ENCODE data around the gene PROX1.

Gene PROX1

GRCh38 chr1:213958346-213958745, 29.4 kb upstream of the PROX1 start:
- Histone ChIP-seq H3K4me2 (no peak overlapping the region), H3K9ac (no peak overlapping the region), H3K4me3 (no peak overlapping the region), H4K20me1 (no peaks in the 10 kb centered on the region), H3K9me3 (replicated peaks in 1 of 11) (no peaks in the 10 kb centered on the region), H3K36me3 (no peaks in the 10 kb centered on the region), H3K27ac (no peak overlapping the region), H3K27me3 (no peaks in the 10 kb centered on the region), H3K4me1 (no peaks in the 10 kb centered on the region)
- TF ChIP-seq Cebpa-rat (IDR thresholded peaks at IDR 0.05) = no peak

- Histone ChIP-seq H3K27ac (no peak overlapping the region), H3K9ac (no peak overlapping the region), H3K4me2 (no peak overlapping the region), H3K9me3 (replicated peaks in 1 of 11) (no peaks in the 10 kb centered on the region), H4K20me1 (no peaks in the 10 kb centered on the region), H3K27me3 (no peaks in the 10 kb centered on the region), H3K4me3 (no peak overlapping the region), H3K36me3 (no peaks in the 10 kb centered on the region), H3K4me1 (no peaks in the 10 kb centered on the region)
- TF ChIP-seq Cebpa-rat (IDR thresholded peaks at IDR 0.05) = no peak
Observed at GRCh38 chr1:213960963-213961362, 26.8 kb upstream of the PROX1 start.

GRCh38 chr1:213962508-213962907, 25.3 kb upstream of the PROX1 start:
- no peaks in the 10 kb centered on the region; a peak in 1 of 22 replicates for H3K27me3 ChIP-seq
- no peak overlapping the region for H3K4me3 ChIP-seq
- no peaks in the 10 kb centered on the region for H4K20me1 ChIP-seq
- H3K36me3 ChIP-seq = no peaks in the 10 kb centered on the region
- TF ChIP-seq Cebpa-rat (IDR thresholded peaks at IDR 0.05) = no peak
- H3K9me3 ChIP-seq (replicated peaks in 1 of 11) = no peaks in the 10 kb centered on the region
- H3K4me2 ChIP-seq = no peak overlapping the region
- no peak overlapping the region for H3K9ac ChIP-seq
- no peak overlapping the region for H3K27ac ChIP-seq
- H3K4me1 ChIP-seq = no peaks in the 10 kb centered on the region

GRCh38 chr1:213966122-213966521, 21.7 kb upstream of the PROX1 start:
- Histone ChIP-seq H4K20me1 (no peaks in the 10 kb centered on the region), H3K27ac (no peak overlapping the region), H3K4me2 (no peak overlapping the region), H3K9me3 (replicated peaks in 1 of 11) (no peaks in the 10 kb centered on the region), H3K4me3 (no peak overlapping the region), H3K36me3 (no peaks in the 10 kb centered on the region), H3K9ac (no peak overlapping the region), H3K4me1 (no peaks in the 10 kb centered on the region), H3K27me3 (peaks cover 0 to 31% (median 0%) of the 10 kb centered on the region in 11 experiments; a peak in 5 of 22 replicates)
- no peak for TF ChIP-seq Cebpa-rat (IDR thresholded peaks at IDR 0.05)

GRCh38 chr1:213968146-213968825, 19.5 kb upstream of the PROX1 start:
- Histone ChIP-seq H3K36me3 (no peaks in the 10 kb centered on the region), H3K4me1 (peaks cover 6 to 9% (median 8%) of the 10 kb centered on the region in 10 experiments), H3K9ac (no peak overlapping the region), H3K4me3 (no peak overlapping the region), H3K4me2 (no peak overlapping the region), H3K9me3 (replicated peaks in 1 of 11) (no peaks in the 10 kb centered on the region), H3K27ac (no peak overlapping the region), H4K20me1 (peaks cover 0 to 7% (median 0%) of the 10 kb centered on the region in 11 experiments; a peak in 2 of 22 replicates), H3K27me3 (peaks cover 0 to 53% (median 0%) of the 10 kb centered on the region in 11 experiments; a peak in 5 of 22 replicates)
- TF ChIP-seq Cebpa-rat (IDR thresholded peaks at IDR 0.05) = no peak

- Histone ChIP-seq H3K27me3 (peaks cover 0 to 70% (median 0%) of the 10 kb centered on the region in 11 experiments; a peak in 6 of 22 replicates), H3K36me3 (no peaks in the 10 kb centered on the region), H3K4me2 (no peak overlapping the region), H3K4me3 (no peak overlapping the region), H3K9me3 (replicated peaks in 1 of 11) (no peaks in the 10 kb centered on the region), H3K4me1 (peaks cover 9 to 13% (median 11%) of the 10 kb centered on the region in 10 experiments), H3K9ac (no peak overlapping the region), H3K27ac (no peak overlapping the region), H4K20me1 (peaks cover 0 to 11% (median 0%) of the 10 kb centered on the region in 11 experiments; a peak in 2 of 22 replicates)
- no peak for TF ChIP-seq Cebpa-rat (IDR thresholded peaks at IDR 0.05)
Observed at GRCh38 chr1:213969958-213970555, 17.7 kb upstream of the PROX1 start.

GRCh38 chr1:213972141-213972540, 15.6 kb upstream of the PROX1 start:
- H4K20me1 ChIP-seq = peaks cover 0 to 13% (median 0%) of the 10 kb centered on the region in 11 experiments; a peak in 3 of 22 replicates
- no peak for TF ChIP-seq Cebpa-rat (IDR thresholded peaks at IDR 0.05)
- no peak overlapping the region for H3K4me2 ChIP-seq
- no peak overlapping the region for H3K27ac ChIP-seq
- H3K9ac ChIP-seq = no peak overlapping the region
- H3K27me3 ChIP-seq = peaks cover 0 to 87% (median 0%) of the 10 kb centered on the region in 11 experiments; a peak in 7 of 22 replicates
- H3K9me3 ChIP-seq (replicated peaks in 1 of 11) = no peaks in the 10 kb centered on the region
- H3K4me3 ChIP-seq = no peak overlapping the region
- no peaks in the 10 kb centered on the region for H3K36me3 ChIP-seq
- peaks cover 9 to 13% (median 11%) of the 10 kb centered on the region in 10 experiments for H3K4me1 ChIP-seq

- Histone ChIP-seq H3K9ac (no peak overlapping the region), H3K4me1 (peaks cover 9 to 13% (median 11%) of the 10 kb centered on the region in 10 experiments), H4K20me1 (peaks cover 0 to 20% (median 0%) of the 10 kb centered on the region in 11 experiments; a peak in 3 of 22 replicates), H3K27ac (no peak overlapping the region), H3K4me3 (no peak overlapping the region), H3K9me3 (replicated peaks in 1 of 11) (no peaks in the 10 kb centered on the region), H3K27me3 (peaks cover 0 to 91% (median 0%) of the 10 kb centered on the region in 11 experiments; a peak in 7 of 22 replicates), H3K36me3 (no peaks in the 10 kb centered on the region), H3K4me2 (peak overlapping the region; percentile 18 to 72 (median 54); a peak in 21 of 22 replicates)
- TF ChIP-seq Cebpa-rat (IDR thresholded peaks at IDR 0.05) = no peak
Observed at GRCh38 chr1:213973129-213973528, 14.6 kb upstream of the PROX1 start.

- H3K4me3 ChIP-seq = no peak overlapping the region
- H3K9me3 ChIP-seq (replicated peaks in 1 of 11) = peaks cover 0 to 9% (median 5%) of the 10 kb centered on the region in 11 experiments; a peak in 10 of 22 replicates
- H3K27ac ChIP-seq = no peak overlapping the region
- peaks cover 5 to 88% (median 6%) of the 10 kb centered on the region in 11 experiments for H3K27me3 ChIP-seq
- peaks cover 9 to 19% (median 11%) of the 10 kb centered on the region in 10 experiments for H3K4me1 ChIP-seq
- no peak for TF ChIP-seq Cebpa-rat (IDR thresholded peaks at IDR 0.05)
- H4K20me1 ChIP-seq = peaks cover 0 to 20% (median 0%) of the 10 kb centered on the region in 11 experiments; a peak in 3 of 22 replicates
- H3K36me3 ChIP-seq = no peaks in the 10 kb centered on the region
- no peak overlapping the region for H3K9ac ChIP-seq
- H3K4me2 ChIP-seq = no peak overlapping the region
Observed at GRCh38 chr1:213976665-213977485, 10.9 kb upstream of the PROX1 start.

Data from BLaER1 treated with 17β-estradiol and CSF1 and Interleukin-3, amounts not matched to agents 10 nM and 100 nM (cell line).